Gastroesophageal sphincter (tissue), 4 donors: ENCODE measurements around the gene PTPRN2. TPM values are rescaled to one million over a fixed set of nuclear protein-coding genes. Genes with fewer than 3 reads are reported as not detected.
"Not testable (repeated sequence)": the region's sequence is repeated elsewhere in the genome, so short reads cannot be mapped to it uniquely, and the experiment has no call there.

Experiments used
- ATAC-seq: fragments of 150-250 bp; one replicate; pipeline ENCODE4 v1.9.1; 2016; ENCODE audit warnings: mild to moderate bottlenecking, moderate library complexity
- H3K27ac ChIP-seq, 4 donors: fragments of 200-600 bp; sonication (generic) in 3 of 4; 1 replicate in 3 of 4; 2 replicates in 1 of 4; pipeline ENCODE4 v1.5.1; 2016 to 2019
- H3K27me3 ChIP-seq: fragments of 200-600 bp; sonication (generic); one replicate; pipeline ENCODE4 v1.5.1; 2019
- H3K36me3 ChIP-seq, 2 donors: fragments of 200-600 bp; sonication (generic); one replicate each; pipeline ENCODE4 v1.5.1; 2019; ENCODE audit warnings: control low read depth in 1 of 2
- H3K4me1 ChIP-seq, 3 donors: fragments of 200-600 bp; sonication (generic); 1 replicate in 2 of 3; 2 replicates in 1 of 3; pipeline ENCODE4 v1.5.1; 2016 to 2019; ENCODE audit warnings: control low read depth in 2 of 3
- H3K4me3 ChIP-seq, 2 donors: fragments of 200-600 bp; sonication (generic); one replicate each; pipeline ENCODE4 v1.5.1; 2019; ENCODE audit warnings: mild to moderate bottlenecking in 1 of 2, moderate library complexity in 1 of 2
- H3K9me3 ChIP-seq, 3 donors: fragments of 200-600 bp; sonication (generic); one replicate each; pipeline ENCODE4 v1.5.1; 2017 to 2019; ENCODE audit warnings: control low read depth in 2 of 3
- CTCF ChIP-seq, 4 experiments: fragments of 200-600 bp in 2 of 4; fragments of 450-650 bp in 2 of 4; sonication (generic) in 1 of 4; IDR thresholded peaks; one replicate each; pipeline ENCODE4 v1.5.1; 2017 to 2019; ENCODE audit warnings: antibody characterized with exemption in 4 of 4, mild to moderate bottlenecking in 2 of 4, moderate library complexity in 2 of 4
- EP300 ChIP-seq: sonication (generic); formaldehyde crosslinking; IDR thresholded peaks from one replicate; pipeline ENCODE4 v1.6.1; 2017; ENCODE audit warnings: antibody characterized with exemption, mild to moderate bottlenecking
- POLR2A ChIP-seq, 2 donors: fragments of 450-650 bp; IDR thresholded peaks; one replicate each; pipeline ENCODE4 v1.6.1; 2017; ENCODE audit warnings: antibody characterized with exemption in 2 of 2, mild to moderate bottlenecking in 2 of 2, moderate library complexity in 1 of 2
- POLR2AphosphoS5 ChIP-seq: sonication (generic); formaldehyde crosslinking; IDR thresholded peaks from one replicate; pipeline ENCODE4 v1.6.1; 2017; ENCODE audit warnings: antibody characterized with exemption
- WGBS, 2 donors: methylation state at CpG; one replicate each; pipeline ENCODE4 v1.1.5; 2018; ENCODE audit warnings: low coverage in 1 of 2; 5-methylcytosine and 5-hydroxymethylcytosine counted together
- total RNA-seq, 4 donors: library from RNA; depleted of rRNA; stranded (reverse); fragments of >200 nt; gene quantifications; one replicate each; pipeline ENCODE4 v1.1.0, GENCODE V29; 2016

PTPRN2 gene
- total RNA-seq, 4 donors from 2014 or later: 1.7 to 4.7 (median 3.3) TPM

- WGBS, 2 donors: 86% methylated on average over 14 of the region's 21 CpGs; no CpG with 5 or more reads in 1 of the 2 donors
- no peak for ATAC-seq
- TF ChIP-seq EP300: no peak
- TF ChIP-seq POLR2A (IDR thresholded peaks at IDR 0.05): no peak
- no peak for TF ChIP-seq POLR2AphosphoS5
- TF ChIP-seq CTCF (IDR thresholded peaks at IDR 0.05): no peak
- no peaks in the 10 kb centered on the region for H3K9me3 ChIP-seq
- H3K4me1 ChIP-seq: no peaks in the 10 kb centered on the region
- H3K27me3 ChIP-seq: peaks cover 32% of the 10 kb centered on the region
- no peak overlapping the region for H3K4me3 ChIP-seq
- no peaks in the 10 kb centered on the region for H3K36me3 ChIP-seq
- H3K27ac ChIP-seq: no peak overlapping the region
These were observed 313.2 kb downstream of the PTPRN2 start for GRCh38 chr7:158274404-158274811.

GRCh38 chr7:158273756-158274342 lies 313.8 kb downstream of the PTPRN2 start:
- 84 to 88% methylated on average over 29 to 31 of the region's 38 CpGs for WGBS, 2 donors
- not testable (repeated sequence) for H3K36me3 ChIP-seq, ATAC-seq, H3K27ac ChIP-seq, H3K9me3 ChIP-seq, H3K4me1 ChIP-seq, H3K4me3 ChIP-seq
- peaks cover 32% of the 10 kb centered on the region for H3K27me3 ChIP-seq

- Histone ChIP-seq H3K27me3 (peaks cover 33% of the 10 kb centered on the region), H3K36me3 (no peaks in the 10 kb centered on the region), H3K27ac (no peak overlapping the region), H3K4me3 (no peak overlapping the region), H3K4me1 (no peaks in the 10 kb centered on the region), H3K9me3 (no peaks in the 10 kb centered on the region)
- TF ChIP-seq EP300 (no peak), CTCF (IDR thresholded peaks at IDR 0.05) (no peak), POLR2A (IDR thresholded peaks at IDR 0.05) (no peak), POLR2AphosphoS5 (no peak)
- no peak for ATAC-seq
- 58 to 94% methylated on average over 2 to 9 of the region's 31 CpGs for WGBS, 2 donors
These were observed 314.4 kb downstream of the PTPRN2 start for GRCh38 chr7:158273138-158273651.

- H3K36me3 ChIP-seq: no peaks in the 10 kb centered on the region
- no peak overlapping the region for H3K4me3 ChIP-seq
- ATAC-seq: no peak
- peaks cover 39% of the 10 kb centered on the region for H3K27me3 ChIP-seq
- no peaks in the 10 kb centered on the region for H3K4me1 ChIP-seq
- WGBS, 2 donors: 70 to 92% methylated on average over 2 to 8 of the region's 15 CpGs
- no peak overlapping the region for H3K27ac ChIP-seq
- TF ChIP-seq POLR2AphosphoS5 (no peak), POLR2A (IDR thresholded peaks at IDR 0.05) (no peak), EP300 (no peak), CTCF (IDR thresholded peaks at IDR 0.05) (no peak)
- H3K9me3 ChIP-seq: no peaks in the 10 kb centered on the region
These were observed 315.0 kb downstream of the PTPRN2 start for GRCh38 chr7:158272509-158273137.

- no peak for TF ChIP-seq POLR2AphosphoS5
- TF ChIP-seq POLR2A (IDR thresholded peaks at IDR 0.05): no peak
- no peak for TF ChIP-seq EP300
- no peak for TF ChIP-seq CTCF (IDR thresholded peaks at IDR 0.05)
- WGBS, 2 donors: 83 to 94% methylated on average over 2 to 3 of the region's 12 CpGs
- ATAC-seq: no peak
These were observed 315.5 kb downstream of the PTPRN2 start for GRCh38 chr7:158272091-158272490.

More at GRCh38 chr7:158272091-158272490, 315.5 kb downstream of the PTPRN2 start:
- Histone ChIP-seq H3K36me3 (no peaks in the 10 kb centered on the region), H3K27me3 (peaks cover 44% of the 10 kb centered on the region), H3K9me3 (no peaks in the 10 kb centered on the region), H3K27ac (no peak overlapping the region), H3K4me3 (no peak overlapping the region), H3K4me1 (no peaks in the 10 kb centered on the region)
